Esophagus squamous epithelium (tissue), 4 donors: ENCODE results near the gene KAZALD1.

ENCODE experiments used
- POLR2A ChIP-seq, 4 donors: fragments of 450-650 bp; IDR thresholded peaks; one replicate each; pipeline ENCODE4 v1.6.1; 2017; ENCODE audit warnings: antibody characterized with exemption in 4 of 4, mild to moderate bottlenecking in 4 of 4, moderate library complexity in 3 of 4
- TF ChIP-seq, protein P1 (sequence below), 6 experiments: fragments of 450-650 bp in 4 of 6; fragments of 200-600 bp in 2 of 6; sonication (generic) in 2 of 6; IDR thresholded peaks; one replicate each; pipeline ENCODE4 v1.5.1; 2016 to 2019; ENCODE audit warnings: antibody characterized with exemption in 6 of 6, mild to moderate bottlenecking in 4 of 6, moderate library complexity in 4 of 6

DNA sequence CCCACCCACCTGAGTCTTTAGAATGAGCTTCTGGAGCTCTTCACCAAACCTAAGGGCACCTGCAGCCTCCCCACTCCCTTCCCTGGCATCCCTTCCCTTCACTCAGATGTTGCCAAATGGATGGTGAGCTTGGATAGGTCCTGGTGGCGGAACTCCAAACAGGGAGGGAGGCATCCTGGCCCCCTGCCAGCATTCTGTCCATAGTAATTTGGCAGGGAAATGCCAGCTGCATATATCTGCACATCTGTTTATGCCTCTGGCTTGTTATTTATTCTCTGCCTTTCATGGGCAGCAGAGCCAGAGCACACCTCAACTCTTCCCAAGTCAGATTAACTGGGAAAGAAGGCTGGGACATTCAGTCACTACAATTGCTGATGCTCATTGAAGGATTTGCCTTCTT lies 18.1 kb downstream of the KAZALD1 start:
- TF ChIP-seq, protein P1, sequence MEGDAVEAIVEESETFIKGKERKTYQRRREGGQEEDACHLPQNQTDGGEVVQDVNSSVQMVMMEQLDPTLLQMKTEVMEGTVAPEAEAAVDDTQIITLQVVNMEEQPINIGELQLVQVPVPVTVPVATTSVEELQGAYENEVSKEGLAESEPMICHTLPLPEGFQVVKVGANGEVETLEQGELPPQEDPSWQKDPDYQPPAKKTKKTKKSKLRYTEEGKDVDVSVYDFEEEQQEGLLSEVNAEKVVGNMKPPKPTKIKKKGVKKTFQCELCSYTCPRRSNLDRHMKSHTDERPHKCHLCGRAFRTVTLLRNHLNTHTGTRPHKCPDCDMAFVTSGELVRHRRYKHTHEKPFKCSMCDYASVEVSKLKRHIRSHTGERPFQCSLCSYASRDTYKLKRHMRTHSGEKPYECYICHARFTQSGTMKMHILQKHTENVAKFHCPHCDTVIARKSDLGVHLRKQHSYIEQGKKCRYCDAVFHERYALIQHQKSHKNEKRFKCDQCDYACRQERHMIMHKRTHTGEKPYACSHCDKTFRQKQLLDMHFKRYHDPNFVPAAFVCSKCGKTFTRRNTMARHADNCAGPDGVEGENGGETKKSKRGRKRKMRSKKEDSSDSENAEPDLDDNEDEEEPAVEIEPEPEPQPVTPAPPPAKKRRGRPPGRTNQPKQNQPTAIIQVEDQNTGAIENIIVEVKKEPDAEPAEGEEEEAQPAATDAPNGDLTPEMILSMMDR (IDR thresholded peaks at IDR 0.05), result no peak
- TF ChIP-seq POLR2A (IDR thresholded peaks at IDR 0.05), result no peak
